T follicular helper cell (primary cell): ENCODE data around the gene TUBA8.

Experiments
- DNase-seq: peaks from one replicate; pipeline ENCODE4 v3.0.0-alpha.2; 2020; ENCODE audit warnings: low read depth

The TUBA8 gene

DNA sequence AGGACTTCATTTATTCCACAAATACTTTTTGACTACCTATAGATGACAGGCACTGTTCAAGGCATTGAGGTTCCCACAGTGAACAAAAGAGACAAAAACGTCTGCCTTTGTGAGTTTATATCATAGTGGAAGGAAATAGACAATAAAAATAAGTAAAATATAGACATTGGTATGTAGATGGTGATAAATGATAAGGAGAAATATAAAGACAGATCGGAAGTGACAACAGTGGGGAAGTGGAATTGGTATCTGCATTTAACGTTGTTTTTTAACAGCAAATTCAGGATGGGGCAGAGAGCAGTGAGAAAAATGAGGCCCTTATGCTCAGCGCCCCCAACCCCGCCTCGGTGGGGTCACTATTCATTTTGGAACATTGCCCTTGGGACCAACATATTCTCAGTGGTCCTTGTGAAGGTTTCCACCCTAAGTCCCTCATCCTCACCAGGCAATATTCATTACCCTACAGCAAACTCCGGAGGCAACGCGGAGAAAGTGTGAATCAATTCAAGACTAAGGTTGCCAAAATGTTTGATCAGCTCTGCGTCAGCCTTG is 33.4 kb upstream of the TUBA8 start:
- DNase-seq: no peak

DNA sequence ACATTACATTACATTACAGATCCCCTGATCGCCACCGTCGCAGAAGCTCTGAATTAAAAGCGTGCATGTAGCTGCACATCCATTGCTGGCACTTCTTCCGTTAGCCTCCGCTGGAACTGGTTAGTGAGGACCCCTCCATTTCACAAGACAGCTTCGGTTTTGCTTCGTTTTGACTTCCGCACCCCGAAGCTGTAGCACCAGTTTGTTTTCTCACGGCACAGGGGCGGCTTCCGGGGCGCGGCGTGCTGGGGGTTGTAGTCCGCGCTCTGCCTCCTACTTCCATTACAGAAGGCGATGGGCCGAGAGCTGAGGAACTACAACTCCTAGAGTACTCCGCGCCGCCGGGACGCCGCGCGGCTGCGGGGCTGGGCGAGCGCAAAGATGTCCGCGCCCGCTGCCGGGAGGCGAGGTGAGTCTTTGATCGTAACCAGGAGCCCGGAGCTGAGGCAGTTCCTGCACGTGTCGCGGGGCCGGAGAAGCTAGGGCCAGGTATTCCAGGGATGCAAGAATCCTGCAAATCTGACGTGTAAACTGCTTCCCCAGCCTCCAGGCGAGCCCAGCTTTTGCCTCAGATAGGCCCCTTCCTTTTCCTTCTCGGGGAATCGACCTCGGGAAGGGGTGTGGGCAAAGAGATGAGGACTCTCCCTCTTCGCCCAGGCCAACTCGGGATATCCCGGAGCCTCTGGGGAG is 32.8 kb upstream of the TUBA8 start, which contains the start of gene PEX26:
Gene PEX26 (plus strand): TSS at position 352 of the 690 bp plus-strand sequence. CDS start 387 bp downstream, outside the sequence.
- peak; percentile 93 for DNase-seq

GRCh38 chr22:18078329-18079041 is 32.1 kb upstream of the TUBA8 start:
- no peak for DNase-seq

DNA sequence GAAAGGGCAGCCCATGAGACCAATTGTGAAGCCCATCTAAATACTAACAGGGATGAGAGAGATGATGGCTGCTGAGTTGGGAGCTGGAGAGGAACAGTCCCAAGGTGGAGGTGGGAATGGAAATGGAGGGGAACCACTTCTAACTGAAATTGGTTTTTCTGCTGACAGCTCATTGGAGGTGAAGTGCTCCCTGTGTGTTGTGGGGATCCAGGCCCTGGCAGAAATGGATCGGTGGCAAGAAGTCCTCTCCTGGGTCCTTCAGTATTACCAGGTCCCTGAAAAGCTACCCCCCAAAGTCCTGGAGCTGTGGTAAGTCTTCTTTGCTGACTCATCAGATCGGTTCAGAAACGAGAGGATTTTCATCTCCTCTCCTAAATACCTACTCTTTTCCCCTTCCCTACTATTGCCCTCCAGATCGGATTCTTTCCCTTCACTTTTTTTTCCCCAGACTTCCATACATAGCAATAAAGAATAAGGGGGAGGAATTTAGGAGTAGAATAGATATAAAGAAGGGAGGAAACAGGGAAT is 30.8 kb upstream of the TUBA8 start:
- no peak for DNase-seq

- DNase-seq: no peak
These were observed 29.2 kb upstream of the TUBA8 start for GRCh38 chr22:18081416-18081815.

GRCh38 chr22:18082467-18082866 is 28.1 kb upstream of the TUBA8 start:
- no peak for DNase-seq

DNA sequence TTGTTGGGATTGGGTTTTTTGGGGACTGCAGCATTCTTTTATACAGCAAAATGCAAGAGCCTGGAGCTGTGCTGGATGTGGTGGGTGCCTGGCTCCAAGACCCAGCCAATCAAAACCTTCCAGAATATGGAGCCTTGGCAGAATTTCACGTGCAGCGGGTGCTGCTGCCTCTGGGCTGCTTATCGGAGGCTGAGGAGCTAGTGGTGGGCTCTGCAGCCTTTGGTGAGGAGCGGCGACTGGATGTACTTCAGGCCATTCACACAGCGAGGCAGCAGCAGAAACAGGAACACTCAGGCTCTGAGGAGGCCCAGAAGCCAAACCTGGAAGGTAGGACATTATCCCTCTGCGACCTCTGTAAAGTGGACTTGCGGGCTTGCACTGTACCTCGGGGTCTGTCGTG is 27.2 kb upstream of the TUBA8 start:
- DNase-seq: no peak

- DNase-seq: no peak
These were observed 25.4 kb upstream of the TUBA8 start for GRCh38 chr22:18085188-18085587.

DNA sequence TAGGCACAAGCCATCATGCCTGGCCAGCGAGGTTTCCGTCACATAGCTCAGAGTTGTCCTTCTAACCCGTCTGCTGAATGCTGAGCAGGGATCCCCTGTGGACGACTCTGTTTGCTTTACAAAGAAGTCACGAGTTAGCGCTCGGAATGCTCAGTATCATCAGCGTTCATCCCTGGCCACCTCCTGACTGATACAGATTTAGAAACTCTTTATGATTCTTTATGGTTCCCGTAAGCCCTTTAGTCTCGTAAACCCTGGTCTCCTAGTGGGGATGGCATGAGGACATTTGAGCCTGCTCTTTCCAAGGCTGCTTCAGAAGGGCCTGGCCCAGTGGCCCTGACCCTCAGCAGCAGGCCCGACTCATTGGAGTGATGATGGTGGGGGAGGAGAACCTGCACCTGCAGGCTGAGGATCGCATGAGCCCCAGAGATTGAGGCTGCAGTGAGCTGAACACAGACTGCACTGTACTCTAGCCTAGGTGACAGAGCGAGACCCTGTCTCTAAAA is 23.2 kb upstream of the TUBA8 start:
- DNase-seq: no peak

DNA sequence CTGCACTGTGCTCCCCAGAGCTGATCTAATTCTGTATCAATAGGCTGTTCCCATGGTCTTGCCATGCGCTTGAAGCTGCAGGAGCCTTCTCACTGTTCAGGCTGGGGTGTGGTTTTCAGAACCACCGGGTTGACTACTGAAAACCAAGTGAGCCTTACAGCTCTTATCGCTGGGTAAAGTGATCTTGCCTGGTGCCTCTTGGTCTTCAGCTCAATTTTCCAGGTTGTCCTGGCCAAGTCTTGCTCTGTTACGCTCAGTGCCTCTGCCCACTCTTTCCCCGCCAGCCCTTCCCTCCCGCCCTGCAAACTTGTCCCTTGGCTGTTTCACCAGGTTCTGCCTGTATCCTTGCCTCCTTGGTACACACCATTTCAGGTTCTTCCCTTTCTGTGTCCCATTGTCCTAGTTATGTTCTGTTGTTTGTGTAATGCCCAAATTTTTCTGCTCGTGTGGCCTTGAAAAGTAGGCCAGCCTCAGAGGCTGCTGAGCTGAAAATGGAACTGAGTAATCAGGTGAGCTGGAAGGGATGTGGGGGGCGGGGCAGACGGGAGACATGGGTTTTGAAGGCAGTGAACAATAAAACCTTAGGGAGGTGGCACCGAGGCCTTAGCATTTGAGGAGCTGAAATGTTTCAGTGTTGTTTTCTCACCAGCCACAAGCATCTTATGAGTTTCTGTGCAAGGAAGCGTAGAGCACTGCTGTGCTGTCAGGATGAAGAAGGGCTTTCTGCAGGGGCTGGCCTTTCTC is 21.6 kb upstream of the TUBA8 start:
- DNase-seq: no peak

GRCh38 chr22:18090286-18090685 is 20.3 kb upstream of the TUBA8 start:
- DNase-seq: no peak

GRCh38 chr22:18091478-18091877 is 19.1 kb upstream of the TUBA8 start:
- no peak for DNase-seq

DNA sequence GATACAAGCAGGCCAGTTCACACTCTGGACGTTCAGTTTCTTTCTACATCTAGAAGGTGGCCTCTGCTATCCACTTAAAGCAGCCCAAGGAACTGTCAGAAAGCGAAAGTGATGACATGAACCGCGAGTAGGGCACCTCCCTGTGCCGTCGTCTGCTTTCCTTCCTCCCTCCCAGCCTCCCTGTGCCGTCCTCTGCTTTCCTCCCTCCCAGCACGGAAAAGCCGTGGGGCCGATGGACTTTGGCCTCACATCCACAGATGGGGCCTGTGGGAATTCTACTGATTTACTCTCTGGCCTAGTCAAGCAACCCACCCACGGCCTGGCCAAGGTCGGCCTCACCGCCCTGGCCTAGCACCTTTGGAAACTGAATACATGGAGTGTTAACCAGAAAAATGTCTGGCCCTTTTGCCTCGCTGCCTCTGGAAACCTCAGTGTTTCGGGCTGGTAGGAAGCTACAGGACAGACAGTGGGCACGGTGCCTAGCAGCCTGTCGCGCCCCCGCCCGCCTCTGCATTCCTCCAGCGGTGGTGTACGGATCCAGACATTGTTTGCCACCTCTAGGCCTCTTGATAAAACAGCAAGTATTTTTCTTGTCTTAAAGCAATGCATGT is 18.6 kb upstream of the TUBA8 start:
- DNase-seq: no peak

DNA sequence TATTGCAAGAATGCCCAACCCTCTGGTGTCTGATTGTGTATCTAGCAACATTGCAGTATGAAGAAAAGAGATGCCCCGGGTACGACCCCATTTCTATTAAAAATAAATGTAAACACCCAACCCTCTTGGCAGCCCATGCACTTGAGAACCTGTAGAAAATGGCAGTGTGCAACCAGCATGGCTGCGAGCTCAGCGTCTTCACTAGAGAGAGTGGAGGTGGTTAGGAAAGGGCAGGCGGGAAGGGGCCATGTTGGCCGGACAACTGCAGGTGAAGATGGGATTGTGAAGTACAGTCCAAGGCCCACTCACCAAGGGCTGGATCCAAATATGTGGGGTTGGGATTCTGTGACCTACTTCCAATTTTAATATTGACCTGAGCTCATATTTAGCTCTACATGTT is 16.9 kb upstream of the TUBA8 start:
- no peak for DNase-seq

GRCh38 chr22:18095101-18095805 is 15.4 kb upstream of the TUBA8 start:
- no peak for DNase-seq

DNA sequence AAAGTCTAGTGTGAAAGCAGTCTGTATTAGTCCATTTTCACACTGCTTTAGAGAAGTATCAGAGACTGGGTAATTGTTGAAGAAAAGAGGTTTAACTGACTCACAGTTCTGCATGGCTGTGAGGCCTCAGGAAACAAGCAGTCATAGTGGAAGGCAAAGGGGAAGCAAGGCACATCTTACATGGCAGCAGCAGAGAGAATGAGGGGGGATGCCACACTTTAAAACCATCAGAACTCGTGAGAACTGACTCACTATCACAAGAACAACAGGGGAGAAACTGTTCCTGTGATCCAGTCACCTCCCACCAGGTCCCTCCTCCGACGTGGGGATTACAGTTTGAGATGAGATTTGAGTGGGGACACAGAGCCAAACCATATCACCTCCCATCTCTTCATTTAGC is 13.8 kb upstream of the TUBA8 start:
- no peak for DNase-seq

- no peak for DNase-seq
These were observed 9.8 kb upstream of the TUBA8 start for GRCh38 chr22:18100781-18101180.

DNA sequence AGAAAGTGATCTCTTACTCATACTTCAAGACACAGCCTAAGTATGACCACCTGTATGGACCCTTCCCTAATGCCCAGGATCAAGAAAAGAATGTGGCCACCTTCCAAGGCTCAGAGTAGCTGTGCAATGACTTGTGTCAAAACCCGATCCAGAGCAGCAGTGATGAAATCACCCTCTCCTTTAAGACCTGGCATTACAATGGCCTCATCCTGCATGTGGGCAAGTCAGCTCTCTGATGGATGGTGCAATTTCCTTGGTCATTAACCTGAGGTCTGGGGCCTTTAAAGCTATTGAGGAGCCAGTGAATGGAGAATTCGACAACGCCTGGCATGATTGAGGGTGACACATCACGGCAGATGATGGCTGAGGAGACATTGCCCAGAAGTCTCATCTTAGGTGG is 9.1 kb upstream of the TUBA8 start:
- DNase-seq: no peak

DNA sequence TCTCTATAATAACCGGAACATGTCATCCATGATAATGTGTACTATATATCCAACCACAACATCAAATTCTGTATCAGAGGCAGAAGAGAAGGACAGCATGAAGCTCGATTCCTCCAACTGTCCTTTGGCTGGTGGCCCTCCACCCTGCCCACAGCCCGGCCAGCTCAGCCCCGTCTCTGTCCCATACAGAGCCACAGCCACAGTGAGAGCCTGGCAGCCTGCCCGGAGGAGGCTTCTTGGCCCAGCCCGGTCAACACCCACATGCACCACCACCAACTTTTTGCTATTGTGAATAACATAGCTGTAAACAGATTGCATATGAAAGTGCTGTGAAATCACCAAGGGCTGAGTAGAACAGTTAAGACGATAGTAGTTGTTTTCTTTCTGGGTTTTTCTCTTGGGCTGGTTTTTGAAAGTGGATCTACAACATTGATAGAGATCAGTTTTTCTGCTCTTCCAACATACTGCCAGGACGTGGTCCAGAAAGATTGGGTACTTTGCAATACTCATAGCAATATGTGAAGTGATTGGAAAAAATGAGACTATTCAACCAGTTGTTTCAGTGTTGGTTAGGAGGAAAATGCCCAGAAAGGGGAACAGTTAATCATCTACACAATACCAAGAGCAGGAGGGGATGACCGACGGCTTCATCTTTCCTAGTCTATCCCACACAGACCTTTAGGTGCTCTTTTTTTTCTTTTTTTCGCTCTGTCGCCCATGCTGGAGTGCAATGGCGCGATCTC is 6.9 kb upstream of the TUBA8 start:
- no peak for DNase-seq

- no peak for DNase-seq
These were observed 6.0 kb upstream of the TUBA8 start for GRCh38 chr22:18104566-18104965.
